GM18861 (cell line): ENCODE results near the gene CAMK2N2.

Experiments
- ATAC-seq: cut with Tn5 transposase; IDR thresholded peaks from one replicate; pipeline ENCODE4 v1.9.1; 2021; ENCODE audit not compliant: unreplicated experiment

Gene CAMK2N2

DNA sequence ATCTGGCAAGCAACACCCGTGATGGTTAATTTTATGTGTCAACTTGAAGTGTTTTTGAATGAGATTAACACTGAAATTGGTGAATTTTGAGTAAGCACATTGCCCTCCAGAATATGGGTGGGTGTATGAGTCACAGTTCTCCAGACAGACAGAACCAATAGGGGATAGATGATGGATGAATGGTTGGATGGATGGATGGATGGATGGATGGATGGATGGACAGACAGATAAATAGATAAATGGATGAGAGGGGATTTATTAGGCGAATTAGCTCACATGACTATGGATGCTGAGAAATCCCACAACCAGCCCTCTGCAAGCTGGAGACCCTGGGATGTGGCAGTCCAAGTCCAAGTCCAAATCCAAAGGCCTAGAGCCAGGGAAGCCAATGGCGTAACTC lies 37.4 kb downstream of the CAMK2N2 start:
- ATAC-seq: no peak

DNA sequence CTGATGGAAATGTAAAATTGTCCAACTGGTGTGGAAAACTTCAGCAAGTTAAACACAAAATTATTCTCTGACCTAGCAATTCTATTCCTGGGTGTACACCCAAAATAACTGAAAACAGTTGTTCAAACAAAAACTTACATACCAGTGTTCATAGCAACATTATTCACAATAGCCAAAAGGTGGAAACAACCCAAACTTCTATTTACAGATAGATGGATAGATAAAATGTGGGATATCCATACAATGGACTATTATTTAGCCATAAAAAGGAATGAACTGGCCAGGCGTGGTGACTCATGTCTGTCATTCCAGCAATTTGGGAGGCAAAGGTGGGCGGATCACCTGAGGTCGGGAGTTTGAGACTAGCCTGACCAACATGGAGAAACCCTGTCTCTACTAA lies 38.8 kb downstream of the CAMK2N2 start:
- no peak for ATAC-seq

DNA sequence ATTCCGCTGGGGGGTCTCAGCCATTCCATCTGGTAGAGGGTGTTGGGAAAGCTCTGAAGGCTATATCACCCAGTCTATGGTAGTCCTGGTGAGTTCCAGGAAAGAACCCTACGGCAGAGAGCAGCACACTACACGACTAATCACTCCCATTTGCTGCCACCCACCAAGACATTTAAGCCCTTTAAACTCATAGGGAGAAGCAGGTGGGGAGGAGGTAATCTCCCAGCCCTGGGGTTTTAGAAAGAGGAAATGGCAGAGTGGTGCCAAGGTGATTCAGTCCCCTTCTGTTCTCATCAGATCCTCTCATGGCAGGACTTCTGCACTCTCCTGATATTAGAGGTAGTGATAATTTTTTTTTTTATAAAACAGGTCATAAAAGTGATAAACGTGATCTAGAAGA lies 42.5 kb downstream of the CAMK2N2 start:
- no peak for ATAC-seq

DNA sequence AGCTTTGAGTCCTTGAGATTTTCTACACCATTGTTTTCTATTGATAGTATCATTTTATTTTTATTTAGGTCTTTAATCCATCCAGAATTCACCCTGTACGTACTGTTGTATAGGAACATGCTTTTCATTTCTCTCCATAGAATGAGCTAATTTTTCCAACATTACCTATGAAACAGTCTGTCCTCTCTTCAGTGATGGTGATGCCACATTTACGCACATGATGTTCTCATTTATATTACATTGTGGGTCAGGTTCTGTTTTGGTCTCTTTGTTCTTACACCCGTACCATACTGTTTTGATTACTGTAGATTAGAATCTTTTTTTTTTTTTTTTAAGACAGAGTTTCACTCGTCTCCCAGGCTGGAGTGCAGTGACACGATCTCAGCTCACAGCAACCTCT lies 49.6 kb downstream of the CAMK2N2 start:
- no peak for ATAC-seq

DNA sequence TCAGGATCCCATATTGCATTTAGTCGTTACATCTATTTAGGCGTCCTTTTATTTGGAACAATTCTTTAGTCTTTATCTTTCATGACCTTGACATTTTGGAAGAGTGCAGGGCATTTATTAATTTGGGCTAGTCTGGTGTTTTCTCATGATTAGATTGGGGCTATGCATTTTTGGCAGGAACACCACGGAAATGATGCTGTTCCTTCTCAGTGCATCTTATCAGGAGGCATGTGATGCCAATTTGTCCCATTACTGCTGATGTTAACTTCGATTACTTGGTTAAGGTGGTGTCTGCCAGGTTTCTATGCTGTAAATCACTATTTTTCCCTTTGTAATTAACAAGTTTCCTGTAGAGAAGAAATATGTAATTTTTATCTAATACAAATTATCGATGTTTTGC lies 50.1 kb downstream of the CAMK2N2 start:
- ATAC-seq: no peak
